CD14-positive monocyte (primary cell): ENCODE data around the gene LAMA3. TPM values are rescaled to one million over a fixed set of nuclear protein-coding genes. Genes with fewer than 3 reads are reported as not detected.

Experiments
- DNase-seq, 3 donors: peaks; one replicate each; pipeline ENCODE4 v3.0.0-alpha.2; 2011 to 2022
- H2AFZ ChIP-seq: 2 replicates; pipeline ENCODE4 v1.6.0; 2012; ENCODE audit warnings: mild to moderate bottlenecking, low read depth, low read length, inconsistent platforms; ENCODE audit not compliant: insufficient read depth, poor library complexity, severe bottlenecking
- H3K27ac ChIP-seq, 2 donors: 1 replicate in 1 of 2; 2 replicates in 1 of 2; pipeline ENCODE4 v1.5.1; 2012 to 2013; ENCODE audit warnings: low read length in 2 of 2, control low read depth in 1 of 2, inconsistent platforms in 1 of 2, low read depth in 1 of 2, mild to moderate bottlenecking in 1 of 2
- H3K27me3 ChIP-seq, 2 donors: one replicate each; pipeline versions ENCODE4 v1.6.0 to v1.6.1; 2011 to 2013; ENCODE audit warnings: low read length in 2 of 2; ENCODE audit not compliant: control insufficient read depth in 2 of 2, insufficient read depth in 2 of 2
- H3K36me3 ChIP-seq, 2 donors: replicated peaks in 1 of 2; 1 replicate in 1 of 2; 2 replicates in 1 of 2; pipeline versions ENCODE4 v1.5.1 to v1.6.1; 2012 to 2013; ENCODE audit warnings: low read length in 2 of 2, control low read depth in 1 of 2, inconsistent platforms in 1 of 2, mild to moderate bottlenecking in 1 of 2; ENCODE audit not compliant: insufficient read depth in 2 of 2, control insufficient read depth in 1 of 2
- H3K4me1 ChIP-seq, 2 donors: 1 replicate in 1 of 2; 2 replicates in 1 of 2; pipeline versions ENCODE4 v1.5.1 to v1.6.1; 2012 to 2013; ENCODE audit warnings: low read length in 2 of 2, control low read depth in 1 of 2, inconsistent platforms in 1 of 2, mild to moderate bottlenecking in 1 of 2, moderate library complexity in 1 of 2; ENCODE audit not compliant: insufficient read depth in 2 of 2, control insufficient read depth in 1 of 2
- H3K4me2 ChIP-seq: replicated peaks from 2 replicates; pipeline ENCODE3; 2012; ENCODE audit warnings: low read length, moderate library complexity, mild to moderate bottlenecking; ENCODE audit not compliant: poor library complexity, severe bottlenecking; ENCODE audit errors: extremely low read depth
- H3K4me3 ChIP-seq, 3 experiments: fragments of 200-600 bp in 1 of 3; sonication (generic) in 1 of 3; replicated peaks in 1 of 3; 1 replicate in 2 of 3; 2 replicates in 1 of 3; pipeline ENCODE4 v1.5.1; 2011 to 2013; ENCODE audit warnings: low read length in 3 of 3, mild to moderate bottlenecking in 3 of 3, control low read depth in 2 of 3, low read depth in 2 of 3, inconsistent platforms in 1 of 3, moderate library complexity in 1 of 3
- H3K79me2 ChIP-seq: 2 replicates; pipeline ENCODE4 v1.6.0; 2012; ENCODE audit warnings: mild to moderate bottlenecking, control low read depth, inconsistent platforms, low read length, moderate library complexity; ENCODE audit not compliant: insufficient read depth
- H3K9ac ChIP-seq: 2 replicates; pipeline ENCODE4 v1.6.0; 2017; ENCODE audit warnings: low read length, mild to moderate bottlenecking; ENCODE audit not compliant: insufficient read depth, poor library complexity, severe bottlenecking
- H3K9me3 ChIP-seq, 2 donors: replicated peaks in 1 of 2; 1 replicate in 1 of 2; 2 replicates in 1 of 2; pipeline versions ENCODE4 v1.5.1 to v1.6.1; 2012 to 2013; ENCODE audit warnings: low read length in 2 of 2, control low read depth in 1 of 2; ENCODE audit not compliant: control insufficient read depth in 1 of 2, insufficient read depth in 1 of 2
- H4K20me1 ChIP-seq: 2 replicates; pipeline ENCODE4 v1.6.0; 2012; ENCODE audit warnings: mild to moderate bottlenecking, low read length, control low read depth, moderate library complexity; ENCODE audit not compliant: insufficient read depth
- H3K27ac Mint-ChIP-seq, 7 donors: one replicate each; pipeline ENCODE4 v1.8.0; 2020; ENCODE audit warnings: mild to moderate bottlenecking in 7 of 7, mixed read lengths in 7 of 7, moderate library complexity in 6 of 7, inconsistent platforms in 2 of 7
- H3K27me3 Mint-ChIP-seq, 3 donors: one replicate each; pipeline ENCODE4 v1.8.0; 2021 to 2022; ENCODE audit warnings: low read depth in 3 of 3, mild to moderate bottlenecking in 3 of 3, mixed read lengths in 3 of 3, moderate library complexity in 3 of 3, inconsistent platforms in 1 of 3
- H3K36me3 Mint-ChIP-seq, 2 donors: one replicate each; pipeline ENCODE4 v1.8.0; 2020; ENCODE audit warnings: mixed read lengths in 2 of 2, inconsistent platforms in 1 of 2, mild to moderate bottlenecking in 1 of 2
- H3K4me1 Mint-ChIP-seq: one replicate; pipeline ENCODE4 v1.8.0; 2020; ENCODE audit warnings: mild to moderate bottlenecking, mixed read lengths
- H3K4me3 Mint-ChIP-seq, 2 donors: one replicate each; pipeline ENCODE4 v1.8.0; 2020; ENCODE audit warnings: mild to moderate bottlenecking in 2 of 2, mixed read lengths in 2 of 2, moderate library complexity in 1 of 2
- H3K9me3 Mint-ChIP-seq, 7 donors: one replicate each; pipeline ENCODE4 v1.8.0; 2020 to 2022; ENCODE audit warnings: mixed read lengths in 7 of 7, mild to moderate bottlenecking in 6 of 7, moderate library complexity in 6 of 7, inconsistent platforms in 2 of 7
- WGBS: methylation state at CpG from one replicate; pipeline ENCODE4 v1.1.5; 2013; ENCODE audit warnings: missing lambda C conversion rate; ENCODE audit not compliant: insufficient coverage; 5-methylcytosine and 5-hydroxymethylcytosine counted together
- intact Hi-C, 2 donors: fragments of 100-400 bp; cut with micrococcal nuclease; formaldehyde crosslinking; loops; one replicate each; pipeline versions ENCODE4 v1.15.0 to v1.15.1; 2023
- polyA plus RNA-seq, 3 donors: library from polyadenylated mRNA; depleted of rRNA in 1 of 3; unstranded in 2 of 3; stranded (reverse) in 1 of 3; fragments of 300-500 nt in 2 of 3; fragments of >200 nt in 1 of 3; fragmentation: Illumina TruSeq in 2 of 3; gene quantifications; 1 replicate in 2 of 3; 2 replicates in 1 of 3; pipeline ENCODE4 v1.2.3, GENCODE V29; 2012 to 2021
- TF ChIP-seq, protein P1 (sequence below): fragments of 200-600 bp; IDR thresholded peaks from one replicate; pipeline ENCODE4 v1.8.0; 2022; ENCODE audit warnings: antibody characterized with exemption, mild to moderate bottlenecking

The LAMA3 gene
- polyA plus RNA-seq, 3 donors, result not detected

DNA sequence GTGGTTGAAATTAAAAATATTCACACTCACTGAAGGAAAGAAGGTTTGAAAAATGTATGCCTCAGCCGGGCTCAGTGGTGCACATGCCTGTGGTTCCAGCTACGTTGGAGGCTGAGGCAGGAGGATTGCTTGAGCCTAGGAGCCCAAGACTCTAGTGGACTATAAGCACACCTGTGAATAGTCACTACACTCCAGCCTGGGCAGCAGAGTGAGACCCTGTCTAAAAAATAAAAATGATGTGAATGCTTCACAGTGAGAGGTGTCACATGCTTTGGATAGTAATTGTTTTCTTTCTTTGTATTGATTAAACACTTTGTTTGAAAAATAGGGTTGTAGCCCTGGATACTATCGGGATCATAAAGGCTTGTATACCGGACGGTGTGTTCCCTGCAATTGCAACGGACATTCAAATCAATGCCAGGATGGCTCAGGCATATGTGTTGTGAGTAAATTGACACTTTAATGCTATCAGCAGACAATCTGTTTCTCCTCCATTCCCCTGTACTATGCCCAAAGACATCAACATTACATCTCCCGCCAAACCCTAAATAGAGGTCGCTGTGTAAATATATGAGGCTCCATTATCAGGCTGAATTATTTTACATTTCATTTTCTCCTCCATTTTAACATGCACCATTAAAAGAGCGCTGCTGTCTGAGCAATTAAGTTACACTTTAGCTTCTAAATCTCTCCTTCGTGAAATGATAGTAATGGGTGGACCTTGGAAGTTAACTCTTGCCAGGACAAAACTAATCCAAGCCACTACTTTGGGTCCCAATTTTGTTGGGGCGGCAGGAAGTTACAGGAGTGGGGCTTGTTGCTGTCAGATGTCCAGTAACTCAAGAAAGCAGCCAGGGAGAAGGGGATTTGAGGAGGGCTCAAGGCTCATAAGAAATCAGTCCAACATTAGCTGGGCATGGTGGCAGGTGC lies 187.0 kb downstream of the LAMA3 start:
- H3K4me3 Mint-ChIP-seq, result no peak overlapping the region
- Histone ChIP-seq H3K36me3 (no peaks in the 10 kb centered on the region), H3K27me3 (no peaks in the 10 kb centered on the region), H3K79me2 (no peaks in the 10 kb centered on the region), H2AFZ (no peak overlapping the region), H3K4me2 (no peak overlapping the region), H3K4me3 (no peak overlapping the region), H3K9me3 (no peaks in the 10 kb centered on the region), H3K9ac (no peak overlapping the region), H3K4me1 (peaks cover 0 to 2% of the 10 kb centered on the region in 2 donors), H3K27ac (no peak overlapping the region), H4K20me1 (no peaks in the 10 kb centered on the region)
- intact Hi-C loops, result no loop called here
- H3K36me3 Mint-ChIP-seq, result no peaks in the 10 kb centered on the region
- no peak overlapping the region for H3K27ac Mint-ChIP-seq
- H3K27me3 Mint-ChIP-seq, result peaks cover 0 to 7% (median 3%) of the 10 kb centered on the region in 3 donors
- no peak for DNase-seq
- TF ChIP-seq, protein P1, sequence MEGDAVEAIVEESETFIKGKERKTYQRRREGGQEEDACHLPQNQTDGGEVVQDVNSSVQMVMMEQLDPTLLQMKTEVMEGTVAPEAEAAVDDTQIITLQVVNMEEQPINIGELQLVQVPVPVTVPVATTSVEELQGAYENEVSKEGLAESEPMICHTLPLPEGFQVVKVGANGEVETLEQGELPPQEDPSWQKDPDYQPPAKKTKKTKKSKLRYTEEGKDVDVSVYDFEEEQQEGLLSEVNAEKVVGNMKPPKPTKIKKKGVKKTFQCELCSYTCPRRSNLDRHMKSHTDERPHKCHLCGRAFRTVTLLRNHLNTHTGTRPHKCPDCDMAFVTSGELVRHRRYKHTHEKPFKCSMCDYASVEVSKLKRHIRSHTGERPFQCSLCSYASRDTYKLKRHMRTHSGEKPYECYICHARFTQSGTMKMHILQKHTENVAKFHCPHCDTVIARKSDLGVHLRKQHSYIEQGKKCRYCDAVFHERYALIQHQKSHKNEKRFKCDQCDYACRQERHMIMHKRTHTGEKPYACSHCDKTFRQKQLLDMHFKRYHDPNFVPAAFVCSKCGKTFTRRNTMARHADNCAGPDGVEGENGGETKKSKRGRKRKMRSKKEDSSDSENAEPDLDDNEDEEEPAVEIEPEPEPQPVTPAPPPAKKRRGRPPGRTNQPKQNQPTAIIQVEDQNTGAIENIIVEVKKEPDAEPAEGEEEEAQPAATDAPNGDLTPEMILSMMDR, result no peak
- H3K4me1 Mint-ChIP-seq, result peaks cover 6% of the 10 kb centered on the region
- H3K9me3 Mint-ChIP-seq, result peaks cover 0 to 1% (median 0%) of the 10 kb centered on the region in 7 donors
- no CpG with 5 or more reads among the region's 11 CpGs for WGBS

DNA sequence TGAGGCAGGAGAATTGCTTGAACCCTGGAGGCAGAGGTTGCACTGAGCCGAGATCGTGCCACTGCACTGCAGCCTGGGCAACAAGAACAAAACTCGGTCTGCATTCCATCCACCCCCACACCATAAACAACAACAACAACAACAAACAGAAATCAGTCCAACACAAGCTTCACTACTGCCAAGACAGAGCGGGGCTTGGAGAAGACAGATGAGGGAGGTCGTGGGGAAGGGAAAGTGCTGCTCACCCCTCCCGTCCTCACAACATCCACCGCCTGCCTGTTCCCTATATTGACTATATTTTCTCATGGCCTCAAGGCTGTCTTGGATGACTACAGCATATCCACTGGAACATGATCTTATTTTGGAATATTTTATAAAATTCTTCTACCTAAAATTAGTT lies 187.7 kb downstream of the LAMA3 start:
- Histone ChIP-seq H3K27me3 (no peaks in the 10 kb centered on the region), H3K9ac (no peak overlapping the region), H3K36me3 (no peaks in the 10 kb centered on the region), H3K27ac (no peak overlapping the region), H4K20me1 (no peaks in the 10 kb centered on the region), H3K4me3 (no peak overlapping the region), H3K79me2 (no peaks in the 10 kb centered on the region), H3K4me1 (no peaks in the 10 kb centered on the region), H3K9me3 (no peaks in the 10 kb centered on the region), H3K4me2 (no peak overlapping the region), H2AFZ (no peak overlapping the region)
- no peak overlapping the region for H3K4me3 Mint-ChIP-seq
- H3K27ac Mint-ChIP-seq, result no peak overlapping the region
- TF ChIP-seq, protein P1, result no peak
- peaks cover 0 to 7% (median 3%) of the 10 kb centered on the region in 3 donors for H3K27me3 Mint-ChIP-seq
- no peak for DNase-seq
- no CpG with 5 or more reads among the region's 7 CpGs for WGBS
- peaks cover 2% of the 10 kb centered on the region for H3K4me1 Mint-ChIP-seq
- intact Hi-C loops, result no loop called here
- H3K36me3 Mint-ChIP-seq, result no peaks in the 10 kb centered on the region
- H3K9me3 Mint-ChIP-seq, result peaks cover 0 to 1% (median 0%) of the 10 kb centered on the region in 7 donors
